ENCODE data around the gene SMC6.
A peak's percentile ranks its signal among the peaks of the same experiment; 100 is the strongest.

Gene SMC6

GRCh38 chr2:17758118-17758517 is 4.5 kb upstream of the SMC6 start:
- no peak overlapping the region for H2AFZ ChIP-seq (ENCODE audit: low read depth, low read length)
- peaks cover 35% of the 10 kb centered on the region for H3K4me1 ChIP-seq (ENCODE audit: low read length)
- H3K36me3 ChIP-seq (replicated peaks; ENCODE audit: low read depth, low read length) = peaks cover 30% of the 10 kb centered on the region
- H3K4me3 ChIP-seq (ENCODE audit: low read length) = 0 out of 2 replicates have a peak overlapping the region, but pooled peaks have one; percentile 21
- H4K20me1 ChIP-seq (ENCODE audit: insufficient read depth, low read length) = peaks cover 53% of the 10 kb centered on the region; the same call in 1 of the 2 replicates
- peaks cover 93% of the 10 kb centered on the region for H3K79me2 ChIP-seq (ENCODE audit: low read length)
- no peaks in the 10 kb centered on the region for H3K27me3 ChIP-seq (ENCODE audit: low read depth, low read length)
- H3K9ac ChIP-seq (ENCODE audit: low read length) = no peak overlapping the region
- no peak overlapping the region for H3K27ac ChIP-seq (ENCODE audit: low read length)
- TF ChIP-seq CTCF (IDR thresholded peaks at IDR 0.05; ENCODE audit: low read depth, low read length) = no peak
- TF ChIP-seq EZH2phosphoT487 (IDR thresholded peaks at IDR 0.05; ENCODE audit: low read depth) = no peak
- peak overlapping the region; percentile 81 for H3K4me2 ChIP-seq (ENCODE audit: low read length)
- H3K9me3 ChIP-seq (ENCODE audit: insufficient read depth, low read length) = no peaks in the 10 kb centered on the region

- no peak overlapping the region for H2AFZ ChIP-seq (ENCODE audit: low read depth, low read length)
- peaks cover 35% of the 10 kb centered on the region for H3K4me1 ChIP-seq (ENCODE audit: low read length)
- H3K4me3 ChIP-seq (ENCODE audit: low read length) = peak overlapping the region; percentile 21
- peak overlapping the region; percentile 0; the same call in 1 of the 2 replicates for H3K9ac ChIP-seq (ENCODE audit: low read length)
- TF ChIP-seq EZH2phosphoT487 (IDR thresholded peaks at IDR 0.05; ENCODE audit: low read depth) = no peak
- TF ChIP-seq CTCF (IDR thresholded peaks at IDR 0.05; ENCODE audit: low read depth, low read length) = peak; percentile 28
- peaks cover 93% of the 10 kb centered on the region for H3K79me2 ChIP-seq (ENCODE audit: low read length)
- H3K4me2 ChIP-seq (ENCODE audit: low read length) = peak overlapping the region; percentile 81
- H4K20me1 ChIP-seq (ENCODE audit: insufficient read depth, low read length) = peaks cover 53% of the 10 kb centered on the region; the same call in 1 of the 2 replicates
- no peaks in the 10 kb centered on the region for H3K9me3 ChIP-seq (ENCODE audit: insufficient read depth, low read length)
- H3K27ac ChIP-seq (ENCODE audit: low read length) = peak overlapping the region; percentile 18; the same call in 1 of the 2 replicates
- peaks cover 27% of the 10 kb centered on the region for H3K36me3 ChIP-seq (replicated peaks; ENCODE audit: low read depth, low read length)
- H3K27me3 ChIP-seq (ENCODE audit: low read depth, low read length) = no peaks in the 10 kb centered on the region
Observed at GRCh38 chr2:17757321-17757720, 3.7 kb upstream of the SMC6 start.

- Histone ChIP-seq H3K4me2 (ENCODE audit: low read length) (peak overlapping the region; percentile 81), H3K9ac (ENCODE audit: low read length) (peak overlapping the region; percentile 0; the same call in 1 of the 2 replicates), H3K36me3 (replicated peaks; ENCODE audit: low read depth, low read length) (peaks cover 26% of the 10 kb centered on the region), H3K4me3 (ENCODE audit: low read length) (peak overlapping the region; percentile 21), H3K4me1 (ENCODE audit: low read length) (peaks cover 41% of the 10 kb centered on the region), H3K27ac (ENCODE audit: low read length) (no peak overlapping the region), H3K9me3 (ENCODE audit: insufficient read depth, low read length) (no peaks in the 10 kb centered on the region), H3K79me2 (ENCODE audit: low read length) (peaks cover 97% of the 10 kb centered on the region), H3K27me3 (ENCODE audit: low read depth, low read length) (no peaks in the 10 kb centered on the region), H2AFZ (ENCODE audit: low read depth, low read length) (no peak overlapping the region), H4K20me1 (ENCODE audit: insufficient read depth, low read length) (peaks cover 56% of the 10 kb centered on the region)
- no peak for TF ChIP-seq EZH2phosphoT487 (IDR thresholded peaks at IDR 0.05; ENCODE audit: low read depth)
- no peak for TF ChIP-seq CTCF (IDR thresholded peaks at IDR 0.05; ENCODE audit: low read depth, low read length)
Observed at GRCh38 chr2:17756668-17757067, 3.1 kb upstream of the SMC6 start.

GRCh38 chr2:17754773-17755425 is 1.3 kb upstream of the SMC6 start:
- H3K27ac ChIP-seq (ENCODE audit: low read length) = peak overlapping the region; percentile 89

More at GRCh38 chr2:17754773-17755425, 1.3 kb upstream of the SMC6 start:
- Histone ChIP-seq H2AFZ (ENCODE audit: low read depth, low read length) (no peak overlapping the region), H3K4me1 (ENCODE audit: low read length) (peaks cover 51% of the 10 kb centered on the region), H3K4me3 (ENCODE audit: low read length) (peak overlapping the region; percentile 94), H3K4me2 (ENCODE audit: low read length) (peak overlapping the region; percentile 81), H3K36me3 (replicated peaks; ENCODE audit: low read depth, low read length) (peaks cover 21% of the 10 kb centered on the region), H3K9ac (ENCODE audit: low read length) (peak overlapping the region; percentile 96), H3K27me3 (ENCODE audit: low read depth, low read length) (no peaks in the 10 kb centered on the region), H3K9me3 (ENCODE audit: insufficient read depth, low read length) (no peaks in the 10 kb centered on the region), H4K20me1 (ENCODE audit: insufficient read depth, low read length) (peaks cover 58% of the 10 kb centered on the region), H3K79me2 (ENCODE audit: low read length) (peaks cover 99% of the 10 kb centered on the region)
- TF ChIP-seq CTCF (IDR thresholded peaks at IDR 0.05; ENCODE audit: low read depth, low read length) (no peak), EZH2phosphoT487 (IDR thresholded peaks at IDR 0.05; ENCODE audit: low read depth) (no peak)

Data from OCI-LY3 (cell line).